C4-2B (cell line): Measurements from ENCODE around the gene SLC27A1.

ENCODE experiments used
- ZFX ChIP-seq: fragments of 450-650 bp; IDR thresholded peaks from 2 replicates; pipeline ENCODE4 v1.6.1; 2017
- TF ChIP-seq, protein P1 (sequence below): fragments of 450-650 bp; conservative IDR thresholded peaks from 2 replicates; pipeline ENCODE4 v1.5.1; 2017; ENCODE audit warnings: mild to moderate bottlenecking

GRCh38 chr19:17424743-17425365, 45.5 kb upstream of the SLC27A1 start:
- TF ChIP-seq, protein P1, sequence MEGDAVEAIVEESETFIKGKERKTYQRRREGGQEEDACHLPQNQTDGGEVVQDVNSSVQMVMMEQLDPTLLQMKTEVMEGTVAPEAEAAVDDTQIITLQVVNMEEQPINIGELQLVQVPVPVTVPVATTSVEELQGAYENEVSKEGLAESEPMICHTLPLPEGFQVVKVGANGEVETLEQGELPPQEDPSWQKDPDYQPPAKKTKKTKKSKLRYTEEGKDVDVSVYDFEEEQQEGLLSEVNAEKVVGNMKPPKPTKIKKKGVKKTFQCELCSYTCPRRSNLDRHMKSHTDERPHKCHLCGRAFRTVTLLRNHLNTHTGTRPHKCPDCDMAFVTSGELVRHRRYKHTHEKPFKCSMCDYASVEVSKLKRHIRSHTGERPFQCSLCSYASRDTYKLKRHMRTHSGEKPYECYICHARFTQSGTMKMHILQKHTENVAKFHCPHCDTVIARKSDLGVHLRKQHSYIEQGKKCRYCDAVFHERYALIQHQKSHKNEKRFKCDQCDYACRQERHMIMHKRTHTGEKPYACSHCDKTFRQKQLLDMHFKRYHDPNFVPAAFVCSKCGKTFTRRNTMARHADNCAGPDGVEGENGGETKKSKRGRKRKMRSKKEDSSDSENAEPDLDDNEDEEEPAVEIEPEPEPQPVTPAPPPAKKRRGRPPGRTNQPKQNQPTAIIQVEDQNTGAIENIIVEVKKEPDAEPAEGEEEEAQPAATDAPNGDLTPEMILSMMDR: no peak
- no peak for TF ChIP-seq ZFX
